Fibroblast of lung (primary cell): ENCODE results near the gene MRTFA. TPM values are rescaled to one million over a fixed set of nuclear protein-coding genes. Genes with fewer than 3 reads are reported as not detected.

Source experiments
- DNase-seq, 2 donors: peaks; one replicate each; pipeline versions ENCODE4 v3.0.0 to v3.0.0-alpha.2; 2010; ENCODE audit warnings: low read depth in 2 of 2
- H2AFZ ChIP-seq: 2 replicates; pipeline ENCODE4 v1.5.1; 2012; ENCODE audit warnings: low read length, control low read depth, inconsistent platforms
- H3K27ac ChIP-seq: 2 replicates; pipeline ENCODE4 v1.5.1; 2011; ENCODE audit warnings: low read length, control low read depth; ENCODE audit not compliant: insufficient read depth
- H3K27me3 ChIP-seq: 2 replicates; pipeline ENCODE4 v1.5.1; 2011; ENCODE audit warnings: mild to moderate bottlenecking, low read length; ENCODE audit not compliant: control insufficient read depth, insufficient read depth
- H3K36me3 ChIP-seq: 2 replicates; pipeline ENCODE4 v1.5.1; 2011; ENCODE audit warnings: low read length; ENCODE audit not compliant: control insufficient read depth, insufficient read depth
- H3K4me1 ChIP-seq: 2 replicates; pipeline ENCODE4 v1.5.1; 2011; ENCODE audit warnings: low read length; ENCODE audit not compliant: control insufficient read depth, insufficient read depth; ENCODE audit errors: extremely low read depth
- H3K4me2 ChIP-seq: 2 replicates; pipeline ENCODE4 v1.5.1; 2011; ENCODE audit warnings: low read length, control low read depth; ENCODE audit not compliant: insufficient read depth; ENCODE audit errors: extremely low read depth
- H3K4me3 ChIP-seq, 4 experiments: fragments of 200-600 bp in 1 of 4; sonication (generic) in 1 of 4; replicated peaks in 1 of 4; 2 replicates each; pipeline ENCODE4 v1.5.1; 2011 to 2016; ENCODE audit warnings: low read length in 4 of 4, low read depth in 3 of 4, mild to moderate bottlenecking in 3 of 4, control low read depth in 2 of 4, inconsistent platforms in 1 of 4, mixed read lengths in 1 of 4; ENCODE audit not compliant: insufficient read depth in 1 of 4; ENCODE audit errors: control extremely low read depth in 1 of 4
- H3K79me2 ChIP-seq: 2 replicates; pipeline ENCODE4 v1.5.1; 2012; ENCODE audit warnings: mild to moderate bottlenecking, low read length, inconsistent platforms; ENCODE audit not compliant: control insufficient read depth, insufficient read depth
- H3K9ac ChIP-seq: 2 replicates; pipeline ENCODE4 v1.5.1; 2011; ENCODE audit warnings: mild to moderate bottlenecking, low read length, control low read depth; ENCODE audit not compliant: insufficient read depth
- H3K9me3 ChIP-seq: 2 replicates; pipeline ENCODE4 v1.5.1; 2012; ENCODE audit warnings: low read depth, low read length; ENCODE audit not compliant: control insufficient read depth, insufficient read depth
- H4K20me1 ChIP-seq: 2 replicates; pipeline ENCODE4 v1.5.1; 2011; ENCODE audit warnings: low read length; ENCODE audit not compliant: control insufficient read depth, insufficient read depth; ENCODE audit errors: extremely low read depth
- EZH2 ChIP-seq: IDR thresholded peaks from 2 replicates; pipeline ENCODE4 v1.5.1; 2012; ENCODE audit warnings: low read length, control low read depth, mild to moderate bottlenecking; ENCODE audit errors: missing control alignments
- polyA plus RNA-seq, 2 donors: library from polyadenylated mRNA; depleted of rRNA in 1 of 2; stranded (reverse) in 1 of 2; unstranded in 1 of 2; fragments of >200 nt; gene quantifications; 2 replicates each; pipeline ENCODE4 v1.2.1, GENCODE V29; 2011 to 2012; ENCODE audit warnings: missing spikeins in 1 of 2
- total RNA-seq: library from RNA; depleted of rRNA; stranded (reverse); fragments of >200 nt; gene quantifications from 2 replicates; pipeline ENCODE4 v1.2.1, GENCODE V29; 2014
- TF ChIP-seq, protein P1 (sequence below), 2 donors: IDR thresholded peaks in 1 of 2; conservative IDR thresholded peaks in 1 of 2; 1 replicate in 1 of 2; 2 replicates in 1 of 2; pipeline ENCODE4 v1.5.1; 2011 to 2012; ENCODE audit warnings: low read length in 2 of 2, control low read depth in 1 of 2, inconsistent platforms in 1 of 2, low read depth in 1 of 2, mild to moderate bottlenecking in 1 of 2

Gene MRTFA
- total and polyA plus RNA-seq, 2 donors (not counting 1 experiment from before 2014, with no cell fraction given), result 7.6 to 23.0 TPM

DNA sequence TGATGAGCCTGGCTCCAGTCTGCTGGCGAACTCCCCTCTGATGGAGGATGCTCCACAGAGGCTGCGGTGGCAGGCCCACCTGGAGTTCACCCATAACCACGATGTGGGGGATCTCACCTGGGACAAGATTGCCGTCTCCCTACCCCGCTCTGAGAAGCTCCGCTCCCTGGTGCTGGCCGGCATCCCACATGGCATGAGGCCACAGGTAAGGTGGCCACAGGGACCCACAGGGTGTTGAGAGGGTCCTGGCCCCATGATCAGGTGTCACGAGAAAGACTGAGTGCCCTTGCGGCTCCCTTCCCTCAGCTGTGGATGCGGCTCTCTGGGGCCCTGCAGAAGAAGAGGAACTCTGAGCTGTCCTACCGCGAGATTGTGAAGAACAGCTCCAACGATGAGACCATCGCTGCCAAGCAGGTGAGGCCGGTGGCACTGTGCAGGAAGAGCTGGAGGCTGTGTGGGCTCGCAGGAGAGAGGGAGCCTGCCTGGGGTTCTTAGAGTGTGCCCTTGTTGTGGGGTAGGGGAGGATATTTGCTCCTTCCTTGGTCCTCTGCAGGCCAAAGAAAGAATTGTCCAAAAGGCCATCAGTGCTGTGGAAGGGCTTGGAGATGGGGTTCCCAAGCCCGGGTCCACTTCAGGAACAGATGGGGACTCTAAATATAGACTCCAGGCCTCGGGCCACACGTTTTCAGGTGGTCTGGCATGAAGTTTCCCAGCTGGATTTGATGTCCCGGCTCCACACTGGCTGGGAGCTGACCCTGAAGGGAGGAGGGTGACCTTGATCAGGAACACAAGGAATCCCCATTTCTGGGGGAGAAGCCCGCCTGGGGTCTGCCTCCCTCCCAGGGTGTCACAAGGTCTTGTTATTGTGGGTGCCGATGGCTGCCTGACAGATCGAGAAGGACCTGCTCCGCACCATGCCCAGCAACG lies 232.0 kb downstream of the MRTFA start:
- H3K27ac ChIP-seq, result no peak overlapping the region
- no peak for DNase-seq
- no peak overlapping the region for H2AFZ ChIP-seq
- no peak overlapping the region for H3K4me3 ChIP-seq
- H3K9ac ChIP-seq, result no peak overlapping the region
- H3K4me2 ChIP-seq, result no peak overlapping the region
- TF ChIP-seq, protein P1, sequence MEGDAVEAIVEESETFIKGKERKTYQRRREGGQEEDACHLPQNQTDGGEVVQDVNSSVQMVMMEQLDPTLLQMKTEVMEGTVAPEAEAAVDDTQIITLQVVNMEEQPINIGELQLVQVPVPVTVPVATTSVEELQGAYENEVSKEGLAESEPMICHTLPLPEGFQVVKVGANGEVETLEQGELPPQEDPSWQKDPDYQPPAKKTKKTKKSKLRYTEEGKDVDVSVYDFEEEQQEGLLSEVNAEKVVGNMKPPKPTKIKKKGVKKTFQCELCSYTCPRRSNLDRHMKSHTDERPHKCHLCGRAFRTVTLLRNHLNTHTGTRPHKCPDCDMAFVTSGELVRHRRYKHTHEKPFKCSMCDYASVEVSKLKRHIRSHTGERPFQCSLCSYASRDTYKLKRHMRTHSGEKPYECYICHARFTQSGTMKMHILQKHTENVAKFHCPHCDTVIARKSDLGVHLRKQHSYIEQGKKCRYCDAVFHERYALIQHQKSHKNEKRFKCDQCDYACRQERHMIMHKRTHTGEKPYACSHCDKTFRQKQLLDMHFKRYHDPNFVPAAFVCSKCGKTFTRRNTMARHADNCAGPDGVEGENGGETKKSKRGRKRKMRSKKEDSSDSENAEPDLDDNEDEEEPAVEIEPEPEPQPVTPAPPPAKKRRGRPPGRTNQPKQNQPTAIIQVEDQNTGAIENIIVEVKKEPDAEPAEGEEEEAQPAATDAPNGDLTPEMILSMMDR (conservative IDR thresholded peaks at IDR 0.05 in 1 of 2, IDR thresholded peaks at IDR 0.05 in 1 of 2; ENCODE audit: low read depth in 1 of 2, low read length in 2 of 2), result no peak
- no peak for TF ChIP-seq EZH2
- no peaks in the 10 kb centered on the region for H3K79me2 ChIP-seq
- H3K9me3 ChIP-seq, result no peaks in the 10 kb centered on the region
- H3K27me3 ChIP-seq, result no peaks in the 10 kb centered on the region
- H3K36me3 ChIP-seq, result peaks cover 30% of the 10 kb centered on the region
- H3K4me1 ChIP-seq, result no peaks in the 10 kb centered on the region
- H4K20me1 ChIP-seq, result no peaks in the 10 kb centered on the region

DNA sequence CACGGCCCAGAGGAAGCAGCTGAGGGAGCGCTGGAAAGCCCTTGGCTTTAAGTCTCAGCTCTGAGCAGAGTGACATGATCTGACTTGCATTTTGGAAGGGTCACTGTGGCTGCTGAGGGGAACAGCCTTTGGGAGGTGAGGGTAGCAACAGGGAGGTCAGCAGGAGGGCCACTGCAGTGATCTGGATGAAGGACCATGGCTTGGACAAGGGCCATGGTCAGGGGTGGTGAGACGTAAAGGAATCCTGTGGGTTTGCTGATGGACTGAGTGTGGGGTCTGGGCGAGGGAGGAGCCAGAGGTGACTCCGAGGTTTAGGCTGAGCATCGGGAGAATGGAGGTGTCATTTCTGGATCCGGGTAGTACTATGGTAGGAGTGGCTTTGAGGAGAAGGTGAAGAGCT lies 232.9 kb downstream of the MRTFA start:
- peaks cover 26% of the 10 kb centered on the region for H3K36me3 ChIP-seq

DNA sequence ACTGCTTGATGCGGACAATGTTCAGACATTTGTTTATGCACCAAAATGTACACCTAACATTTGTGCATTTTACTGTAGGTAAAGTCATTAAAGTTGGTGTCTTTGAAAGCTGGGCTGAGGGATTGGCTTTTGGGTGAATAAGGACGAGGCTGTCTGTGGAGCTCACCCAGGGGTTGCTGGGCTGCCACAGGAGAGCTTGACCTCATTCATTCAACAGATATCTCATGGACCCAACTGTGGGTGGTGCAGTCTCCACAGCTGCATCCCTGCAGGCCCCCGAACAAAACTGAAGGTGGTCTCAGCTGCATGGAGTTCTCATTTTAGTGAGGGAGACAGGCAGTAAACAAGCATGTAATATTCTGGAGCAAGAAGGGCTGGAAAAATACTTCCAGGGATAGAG lies 233.4 kb downstream of the MRTFA start:
- H3K79me2 ChIP-seq, result no peaks in the 10 kb centered on the region
- H3K4me1 ChIP-seq, result no peaks in the 10 kb centered on the region
- H2AFZ ChIP-seq, result no peak overlapping the region
- no peak overlapping the region for H3K4me2 ChIP-seq
- H3K9ac ChIP-seq, result no peak overlapping the region
- no peaks in the 10 kb centered on the region for H3K9me3 ChIP-seq
- no peak overlapping the region for H3K4me3 ChIP-seq
- peaks cover 25% of the 10 kb centered on the region for H3K36me3 ChIP-seq
- DNase-seq, result no peak
- TF ChIP-seq EZH2, result no peak
- TF ChIP-seq, protein P1 (conservative IDR thresholded peaks at IDR 0.05 in 1 of 2, IDR thresholded peaks at IDR 0.05 in 1 of 2; ENCODE audit: low read depth in 1 of 2, low read length in 2 of 2), result no peak
- no peaks in the 10 kb centered on the region for H3K27me3 ChIP-seq
- H3K27ac ChIP-seq, result no peak overlapping the region
- H4K20me1 ChIP-seq, result no peaks in the 10 kb centered on the region

More for the DNA sequence above, 232.9 kb downstream of the MRTFA start:
- H2AFZ ChIP-seq, result no peak overlapping the region
- no peaks in the 10 kb centered on the region for H3K9me3 ChIP-seq
- TF ChIP-seq, protein P1 (conservative IDR thresholded peaks at IDR 0.05 in 1 of 2, IDR thresholded peaks at IDR 0.05 in 1 of 2; ENCODE audit: low read depth in 1 of 2, low read length in 2 of 2), result no peak
- TF ChIP-seq EZH2, result no peak
- H4K20me1 ChIP-seq, result no peaks in the 10 kb centered on the region
- H3K79me2 ChIP-seq, result no peaks in the 10 kb centered on the region
- no peak for DNase-seq
- H3K9ac ChIP-seq, result no peak overlapping the region
- no peak overlapping the region for H3K4me2 ChIP-seq
- no peaks in the 10 kb centered on the region for H3K27me3 ChIP-seq
- no peaks in the 10 kb centered on the region for H3K4me1 ChIP-seq
- H3K27ac ChIP-seq, result no peak overlapping the region
- no peak overlapping the region for H3K4me3 ChIP-seq
